ENCODE results near the gene PLEKHM3.

PLEKHM3 gene

GRCh38 chr2:207990784-207991183, 34.5 kb downstream of the PLEKHM3 start:
- no peak for DNase-seq (ENCODE audit: low read depth in 2 of 2)

- DNase-seq (ENCODE audit: low read depth in 2 of 2), result no peak
Measured at GRCh38 chr2:207988975-207989374, 36.4 kb downstream of the PLEKHM3 start.

- no peak for DNase-seq (ENCODE audit: low read depth in 2 of 2)
Measured at GRCh38 chr2:207987025-207987716, 38.2 kb downstream of the PLEKHM3 start.

GRCh38 chr2:207984765-207985480, 40.4 kb downstream of the PLEKHM3 start:
- DNase-seq (ENCODE audit: low read depth in 2 of 2), result no peak

GRCh38 chr2:207983641-207984042, 41.7 kb downstream of the PLEKHM3 start:
- DNase-seq (ENCODE audit: low read depth in 2 of 2), result no peak

GRCh38 chr2:207978177-207978948, 47.0 kb downstream of the PLEKHM3 start:
- DNase-seq (ENCODE audit: low read depth in 2 of 2), result no peak

GRCh38 chr2:207975921-207976320, 49.4 kb downstream of the PLEKHM3 start:
- DNase-seq (ENCODE audit: low read depth in 2 of 2), result no peak

- no peak for DNase-seq (ENCODE audit: low read depth in 2 of 2)
Measured at GRCh38 chr2:207974216-207974605, 51.1 kb downstream of the PLEKHM3 start.

- DNase-seq (ENCODE audit: low read depth in 2 of 2), result no peak
Measured at GRCh38 chr2:207970826-207971180, 54.5 kb downstream of the PLEKHM3 start.

GRCh38 chr2:207970147-207970825, 55.0 kb downstream of the PLEKHM3 start:
- no peak for DNase-seq (ENCODE audit: low read depth in 2 of 2)

- DNase-seq (ENCODE audit: low read depth in 2 of 2), result no peak
Measured at GRCh38 chr2:207969249-207969648, 56.1 kb downstream of the PLEKHM3 start.

- DNase-seq (ENCODE audit: low read depth in 2 of 2), result no peak
Measured at GRCh38 chr2:207967121-207967520, 58.2 kb downstream of the PLEKHM3 start.

- no peak for DNase-seq (ENCODE audit: low read depth in 2 of 2)
Measured at GRCh38 chr2:207960911-207961310, 64.4 kb downstream of the PLEKHM3 start.

- no peak for DNase-seq (ENCODE audit: low read depth in 2 of 2)
Measured at GRCh38 chr2:207960090-207960489, 65.2 kb downstream of the PLEKHM3 start.

- DNase-seq (ENCODE audit: low read depth in 2 of 2), result no peak
Measured at GRCh38 chr2:207956771-207957170, 68.6 kb downstream of the PLEKHM3 start.

GRCh38 chr2:207955456-207955855, 69.9 kb downstream of the PLEKHM3 start:
- no peak for DNase-seq (ENCODE audit: low read depth in 2 of 2)

- DNase-seq (ENCODE audit: low read depth in 2 of 2), result no peak
Measured at GRCh38 chr2:207953354-207953753, 72.0 kb downstream of the PLEKHM3 start.

GRCh38 chr2:207952564-207953345, 72.6 kb downstream of the PLEKHM3 start:
- DNase-seq (ENCODE audit: low read depth in 2 of 2), result no peak

- no peak for DNase-seq (ENCODE audit: low read depth in 2 of 2)
Measured at GRCh38 chr2:207951734-207952470, 73.4 kb downstream of the PLEKHM3 start.

GRCh38 chr2:207950761-207951114, 74.6 kb downstream of the PLEKHM3 start:
- DNase-seq (ENCODE audit: low read depth in 2 of 2), result no peak
